H9 (cell line): ENCODE data around the gene LMOD3. TPM values are rescaled to one million over a fixed set of nuclear protein-coding genes. Genes with fewer than 3 reads are reported as not detected.

Source experiments
- DNase-seq: peaks from one replicate; pipeline ENCODE4 v3.0.0-alpha.2; 2017
- H2AFZ ChIP-seq: one replicate; pipeline ENCODE4 v1.6.1; 2013; ENCODE audit warnings: mild to moderate bottlenecking, low read length, control low read depth, moderate library complexity
- H2AK5ac ChIP-seq: 2 replicates; pipeline ENCODE4 v1.6.1; 2013; ENCODE audit warnings: low read length, control low read depth, mixed read lengths; ENCODE audit not compliant: insufficient read length
- H2BK120ac ChIP-seq: one replicate; pipeline ENCODE4 v1.6.1; 2013; ENCODE audit warnings: low read depth, mild to moderate bottlenecking, low read length, control low read depth, inconsistent platforms; ENCODE audit not compliant: poor library complexity, severe bottlenecking
- H2BK12ac ChIP-seq: 2 replicates; pipeline ENCODE4 v1.6.1; 2013; ENCODE audit warnings: low read length, control low read depth, mixed read lengths, low read depth; ENCODE audit not compliant: insufficient read length
- H2BK15ac ChIP-seq: 2 replicates; pipeline ENCODE4 v1.6.1; 2013; ENCODE audit warnings: low read depth, low read length, control low read depth
- H2BK20ac ChIP-seq: one replicate; pipeline ENCODE4 v1.6.1; 2013; ENCODE audit warnings: low read depth, mild to moderate bottlenecking, low read length, control low read depth, inconsistent platforms; ENCODE audit not compliant: poor library complexity, severe bottlenecking
- H2BK5ac ChIP-seq: 2 replicates; pipeline ENCODE4 v1.6.1; 2013; ENCODE audit warnings: low read length, control low read depth, mixed read lengths; ENCODE audit not compliant: insufficient read length
- H3K14ac ChIP-seq: 2 replicates; pipeline ENCODE4 v1.6.1; 2013; ENCODE audit warnings: low read length, control low read depth; ENCODE audit not compliant: insufficient read depth
- H3K18ac ChIP-seq: 2 replicates; pipeline ENCODE4 v1.6.1; 2013; ENCODE audit warnings: low read depth, mild to moderate bottlenecking, mixed read lengths, low read length, control low read depth; ENCODE audit not compliant: insufficient read length
- H3K23ac ChIP-seq: 2 replicates; pipeline ENCODE4 v1.6.1; 2013; ENCODE audit warnings: low read length, control low read depth, mixed read lengths, low read depth; ENCODE audit not compliant: insufficient read length
- H3K23me2 ChIP-seq: 2 replicates; pipeline ENCODE4 v1.6.1; 2013; ENCODE audit warnings: low read depth, mild to moderate bottlenecking, mixed read lengths, low read length, control low read depth; ENCODE audit not compliant: insufficient read length, poor library complexity, severe bottlenecking
- H3K27ac ChIP-seq: 2 replicates; pipeline ENCODE4 v1.5.1; 2013; ENCODE audit warnings: low read length, control low read depth, mixed read lengths, low read depth; ENCODE audit not compliant: insufficient read length
- H3K27me3 ChIP-seq: 2 replicates; pipeline ENCODE4 v1.6.1; 2013; ENCODE audit warnings: low read length, control low read depth, inconsistent platforms; ENCODE audit not compliant: insufficient read depth
- H3K4ac ChIP-seq: 2 replicates; pipeline ENCODE4 v1.6.1; 2013; ENCODE audit warnings: low read depth, mild to moderate bottlenecking, control low read depth, inconsistent platforms, low read length, moderate library complexity
- H3K4me1 ChIP-seq: 2 replicates; pipeline ENCODE4 v1.6.1; 2013; ENCODE audit warnings: low read length, control low read depth, inconsistent platforms; ENCODE audit not compliant: insufficient read depth
- H3K4me2 ChIP-seq: 2 replicates; pipeline ENCODE4 v1.6.1; 2013; ENCODE audit warnings: low read length, control low read depth, mixed read lengths; ENCODE audit not compliant: insufficient read length, insufficient read depth
- H3K56ac ChIP-seq: 2 replicates; pipeline ENCODE4 v1.6.1; 2013; ENCODE audit warnings: low read depth, mild to moderate bottlenecking, mixed read lengths, low read length, control low read depth; ENCODE audit not compliant: insufficient read length
- H3K79me1 ChIP-seq: 2 replicates; pipeline ENCODE4 v1.6.1; 2013; ENCODE audit warnings: low read depth, mild to moderate bottlenecking, moderate library complexity, low read length, control low read depth, inconsistent platforms; ENCODE audit not compliant: insufficient read depth, poor library complexity, severe bottlenecking
- H3K79me2 ChIP-seq: 2 replicates; pipeline ENCODE4 v1.6.1; 2013; ENCODE audit warnings: low read length, control low read depth, inconsistent platforms; ENCODE audit not compliant: insufficient read depth
- H3K9ac ChIP-seq: 2 replicates; pipeline ENCODE4 v1.6.1; 2013; ENCODE audit warnings: low read length, control low read depth, mixed read lengths; ENCODE audit not compliant: insufficient read length; ENCODE audit errors: extremely low read depth
- H3K9me3 ChIP-seq: one replicate; pipeline ENCODE4 v1.6.1; 2013; ENCODE audit warnings: low read depth, low read length, inconsistent platforms; ENCODE audit not compliant: control insufficient read depth
- H3T11ph ChIP-seq: one replicate; pipeline ENCODE4 v1.6.1; 2013; ENCODE audit warnings: mild to moderate bottlenecking, low read length, control low read depth, inconsistent platforms
- H4K20me1 ChIP-seq: one replicate; pipeline ENCODE4 v1.6.1; 2013; ENCODE audit not compliant: control insufficient read depth, insufficient read length, insufficient read depth
- H4K5ac ChIP-seq: 2 replicates; pipeline ENCODE4 v1.6.1; 2013; ENCODE audit warnings: low read depth, mild to moderate bottlenecking, mixed read lengths, low read length, control low read depth; ENCODE audit not compliant: insufficient read length
- H4K8ac ChIP-seq: replicated peaks from 2 replicates; pipeline ENCODE4 v1.6.1; 2013; ENCODE audit warnings: low read length, control low read depth, mixed read lengths, low read depth; ENCODE audit not compliant: insufficient read length
- H4K91ac ChIP-seq: 2 replicates; pipeline ENCODE4 v1.6.1; 2013; ENCODE audit warnings: low read depth, mild to moderate bottlenecking, moderate library complexity, mixed read lengths, low read length, control low read depth; ENCODE audit not compliant: insufficient read length
- H3K27ac Mint-ChIP-seq, 3 experiments: 2 replicates in 2 of 3; 3 replicates in 1 of 3; pipeline ENCODE4 v1.8.0; 2020 to 2021; ENCODE audit warnings: mixed read lengths in 3 of 3, mild to moderate bottlenecking in 1 of 3, moderate library complexity in 1 of 3
- H3K27me3 Mint-ChIP-seq: 2 replicates; pipeline ENCODE4 v1.8.0; 2021; ENCODE audit warnings: low read depth, mild to moderate bottlenecking, moderate library complexity, mixed read lengths
- H3K36me3 Mint-ChIP-seq, 3 experiments: 2 replicates in 2 of 3; 3 replicates in 1 of 3; pipeline ENCODE4 v1.8.0; 2020 to 2021; ENCODE audit warnings: low read depth in 3 of 3, mixed read lengths in 3 of 3; ENCODE audit not compliant: insufficient read depth in 1 of 3
- H3K4me1 Mint-ChIP-seq, 2 experiments: 2 replicates each; pipeline ENCODE4 v1.8.0; 2020; ENCODE audit warnings: mixed read lengths in 2 of 2
- H3K4me3 Mint-ChIP-seq, 2 experiments: 2 replicates in 1 of 2; 3 replicates in 1 of 2; pipeline ENCODE4 v1.8.0; 2020 to 2021; ENCODE audit warnings: mild to moderate bottlenecking in 2 of 2, mixed read lengths in 2 of 2, moderate library complexity in 1 of 2
- H3K9me3 Mint-ChIP-seq, 2 experiments: 2 replicates in 1 of 2; 3 replicates in 1 of 2; pipeline ENCODE4 v1.8.0; 2020; ENCODE audit warnings: mild to moderate bottlenecking in 2 of 2, mixed read lengths in 2 of 2, moderate library complexity in 1 of 2
- total RNA-seq: library from RNA; stranded (reverse); gene quantifications from 2 replicates; pipeline ENCODE4 v1.2.1, GENCODE V29; 2021
- TF ChIP-seq, protein P1 (sequence below): fragments of 200-600 bp; sonication (generic); conservative IDR thresholded peaks from 3 replicates; pipeline ENCODE4 v1.8.0; 2021; ENCODE audit warnings: antibody characterized with exemption, mild to moderate bottlenecking

The LMOD3 gene
- total RNA-seq, 1 experiment from 2014 or later: not detected

DNA sequence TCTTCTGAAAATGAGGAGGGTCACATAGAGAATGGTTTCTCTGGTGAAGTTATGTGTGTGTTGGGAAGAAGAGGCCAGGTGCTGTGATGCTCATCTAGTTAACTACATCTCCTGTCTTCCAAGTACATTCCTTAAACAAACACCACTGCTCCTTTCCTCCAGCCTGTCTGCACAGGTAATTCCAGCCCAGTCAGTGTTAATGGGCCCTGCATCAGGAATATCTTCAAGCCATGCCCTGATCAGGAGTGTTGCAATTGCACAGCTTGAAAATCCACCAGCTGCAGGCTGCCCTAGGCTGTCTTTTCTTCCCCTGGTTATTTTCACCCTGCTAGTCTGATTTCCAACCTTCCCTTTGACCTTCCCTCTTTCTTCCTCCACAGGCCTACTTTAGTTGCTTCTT lies 41.9 kb upstream of the LMOD3 start:
- Mint-ChIP-seq H3K27me3 (no peaks in the 10 kb centered on the region), H3K27ac (no peak overlapping the region), H3K4me3 (no peak overlapping the region), H3K36me3 (no peaks in the 10 kb centered on the region), H3K9me3 (no peaks in the 10 kb centered on the region), H3K4me1 (peaks cover 24 to 30% of the 10 kb centered on the region in 2 experiments)
- TF ChIP-seq, protein P1, sequence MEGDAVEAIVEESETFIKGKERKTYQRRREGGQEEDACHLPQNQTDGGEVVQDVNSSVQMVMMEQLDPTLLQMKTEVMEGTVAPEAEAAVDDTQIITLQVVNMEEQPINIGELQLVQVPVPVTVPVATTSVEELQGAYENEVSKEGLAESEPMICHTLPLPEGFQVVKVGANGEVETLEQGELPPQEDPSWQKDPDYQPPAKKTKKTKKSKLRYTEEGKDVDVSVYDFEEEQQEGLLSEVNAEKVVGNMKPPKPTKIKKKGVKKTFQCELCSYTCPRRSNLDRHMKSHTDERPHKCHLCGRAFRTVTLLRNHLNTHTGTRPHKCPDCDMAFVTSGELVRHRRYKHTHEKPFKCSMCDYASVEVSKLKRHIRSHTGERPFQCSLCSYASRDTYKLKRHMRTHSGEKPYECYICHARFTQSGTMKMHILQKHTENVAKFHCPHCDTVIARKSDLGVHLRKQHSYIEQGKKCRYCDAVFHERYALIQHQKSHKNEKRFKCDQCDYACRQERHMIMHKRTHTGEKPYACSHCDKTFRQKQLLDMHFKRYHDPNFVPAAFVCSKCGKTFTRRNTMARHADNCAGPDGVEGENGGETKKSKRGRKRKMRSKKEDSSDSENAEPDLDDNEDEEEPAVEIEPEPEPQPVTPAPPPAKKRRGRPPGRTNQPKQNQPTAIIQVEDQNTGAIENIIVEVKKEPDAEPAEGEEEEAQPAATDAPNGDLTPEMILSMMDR: no peak
- DNase-seq: no peak
- H2BK120ac ChIP-seq: no peak overlapping the region
- H4K8ac ChIP-seq: no peak overlapping the region
- H3K4me1 ChIP-seq: no peaks in the 10 kb centered on the region
- no peak overlapping the region for H3K23ac ChIP-seq
- H2AK5ac ChIP-seq: no peak overlapping the region
- no peak overlapping the region for H2BK5ac ChIP-seq
- H3K4ac ChIP-seq: no peak overlapping the region
- no peak overlapping the region for H2BK15ac ChIP-seq
- no peak overlapping the region for H3K56ac ChIP-seq
- no peaks in the 10 kb centered on the region for H3K23me2 ChIP-seq
- H3K9ac ChIP-seq: no peak overlapping the region
- H3K9me3 ChIP-seq: no peaks in the 10 kb centered on the region
- no peaks in the 10 kb centered on the region for H3K27me3 ChIP-seq
- H3K27ac ChIP-seq: no peak overlapping the region
- no peak overlapping the region for H3K14ac ChIP-seq
- H2BK12ac ChIP-seq: no peak overlapping the region
- H4K5ac ChIP-seq: no peak overlapping the region
- H3K79me1 ChIP-seq: no peaks in the 10 kb centered on the region
- no peak overlapping the region for H3T11ph ChIP-seq
- no peaks in the 10 kb centered on the region for H3K79me2 ChIP-seq
- no peaks in the 10 kb centered on the region for H4K20me1 ChIP-seq
- no peak overlapping the region for H3K4me2 ChIP-seq
- no peak overlapping the region for H2AFZ ChIP-seq
- no peak overlapping the region for H3K18ac ChIP-seq
- no peak overlapping the region for H2BK20ac ChIP-seq
- no peak overlapping the region for H4K91ac ChIP-seq
